Common myeloid progenitor, CD34-positive (primary cell): ENCODE data around the gene DZIP1L.

Experiments used
- CTCF ChIA-PET: fragments of 350-600 bp; sonication (Branson Sonifier 250); formaldehyde crosslinking; loops from one replicate; lab custom pipeline; 2021; ENCODE audit warnings: antibody characterized with exemption; lab: Charles Lee
- POLR2A ChIA-PET: fragments of 350-600 bp; sonication (Branson Sonifier 250); formaldehyde crosslinking; loops from one replicate; lab custom pipeline; 2021; ENCODE audit warnings: antibody characterized with exemption; lab: Charles Lee
- DNase-seq, 3 donors: peaks; one replicate each; pipeline versions ENCODE4 v3.0.0 to v3.0.0-alpha.2; 2013
- H3K27ac ChIP-seq, 2 experiments: 1 replicate in 1 of 2; 2 replicates in 1 of 2; pipeline ENCODE4 v1.7.0; 2013; ENCODE audit warnings: inconsistent platforms in 2 of 2, low read length in 2 of 2, mild to moderate bottlenecking in 2 of 2, low read depth in 1 of 2, moderate library complexity in 1 of 2; ENCODE audit not compliant: severe bottlenecking in 2 of 2, insufficient read depth in 1 of 2, poor library complexity in 1 of 2
- H3K27me3 ChIP-seq, 5 experiments: replicated peaks in 2 of 5; 1 replicate in 3 of 5; 2 replicates in 2 of 5; pipeline versions ENCODE4 v1.6.1 to v1.7.0; 2013; ENCODE audit warnings: low read length in 4 of 5, mild to moderate bottlenecking in 2 of 5, moderate library complexity in 2 of 5, inconsistent platforms in 1 of 5; ENCODE audit not compliant: insufficient read depth in 5 of 5, control insufficient read depth in 4 of 5
- H3K36me3 ChIP-seq, 4 experiments: 1 replicate in 2 of 4; 2 replicates in 2 of 4; pipeline versions ENCODE4 v1.6.1 to v1.7.0; 2013; ENCODE audit warnings: low read length in 3 of 4, control low read depth in 1 of 4, mild to moderate bottlenecking in 1 of 4; ENCODE audit not compliant: control insufficient read depth in 4 of 4, insufficient read depth in 4 of 4
- H3K4me1 ChIP-seq, 4 experiments: 1 replicate in 3 of 4; 2 replicates in 1 of 4; pipeline versions ENCODE4 v1.6.1 to v1.7.1; 2013; ENCODE audit warnings: low read length in 3 of 4, mild to moderate bottlenecking in 3 of 4, control low read depth in 1 of 4, inconsistent platforms in 1 of 4, moderate library complexity in 1 of 4; ENCODE audit not compliant: control insufficient read depth in 4 of 4, insufficient read depth in 4 of 4; ENCODE audit errors: control extremely low read depth in 1 of 4
- H3K4me3 ChIP-seq, 7 experiments: 1 replicate in 4 of 7; 2 replicates in 3 of 7; pipeline versions ENCODE4 v1.5.1 to v1.7.0; 2013; ENCODE audit warnings: mild to moderate bottlenecking in 7 of 7, low read length in 6 of 7, moderate library complexity in 6 of 7, inconsistent platforms in 2 of 7, low read depth in 2 of 7, control low read depth in 1 of 7; ENCODE audit not compliant: insufficient read depth in 4 of 7, control insufficient read depth in 1 of 7; ENCODE audit errors: extremely low read depth in 1 of 7
- H3K9me3 ChIP-seq, 5 experiments: 1 replicate in 4 of 5; 2 replicates in 1 of 5; pipeline versions ENCODE4 v1.6.1 to v1.7.1; 2013; ENCODE audit warnings: low read length in 4 of 5, mild to moderate bottlenecking in 2 of 5, inconsistent platforms in 1 of 5, low read depth in 1 of 5, moderate library complexity in 1 of 5; ENCODE audit not compliant: control insufficient read depth in 4 of 5, insufficient read depth in 2 of 5; ENCODE audit errors: control extremely low read depth in 1 of 5
- WGBS: methylation state at CpG from one replicate; pipeline ENCODE4 v1.1.5; 2013; ENCODE audit not compliant: insufficient coverage; 5-methylcytosine and 5-hydroxymethylcytosine counted together

The DZIP1L gene

DNA sequence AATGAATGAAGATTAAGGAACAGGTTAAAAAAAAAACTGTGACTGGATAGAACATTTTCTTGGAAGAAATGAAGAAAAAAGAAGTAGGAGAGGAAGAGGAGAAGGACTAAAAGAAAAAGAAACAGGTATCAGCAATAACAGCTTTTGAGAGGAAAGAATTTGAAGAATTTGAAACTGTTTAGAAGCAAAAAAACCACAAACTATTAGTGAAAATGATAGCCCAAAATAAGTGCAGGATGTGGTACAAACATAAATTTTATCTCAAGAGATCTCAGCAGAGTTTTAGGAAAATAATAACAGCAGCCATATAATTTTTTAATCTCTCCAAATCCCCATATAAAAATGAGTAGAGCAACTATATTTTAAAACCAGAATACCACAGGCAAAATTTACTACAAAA lies 25.5 kb upstream of the DZIP1L start:
- ChIA-PET POLR2A (no interaction called here), CTCF (no interaction called here)
- Histone ChIP-seq H3K9me3 (no peaks in the 10 kb centered on the region), H3K36me3 (no peaks in the 10 kb centered on the region), H3K4me3 (no peak overlapping the region), H3K27me3 (no peaks in the 10 kb centered on the region), H3K4me1 (peaks cover 6 to 26% (median 16%) of the 10 kb centered on the region in 4 experiments), H3K27ac (no peak overlapping the region)
- no peak for DNase-seq

DNA sequence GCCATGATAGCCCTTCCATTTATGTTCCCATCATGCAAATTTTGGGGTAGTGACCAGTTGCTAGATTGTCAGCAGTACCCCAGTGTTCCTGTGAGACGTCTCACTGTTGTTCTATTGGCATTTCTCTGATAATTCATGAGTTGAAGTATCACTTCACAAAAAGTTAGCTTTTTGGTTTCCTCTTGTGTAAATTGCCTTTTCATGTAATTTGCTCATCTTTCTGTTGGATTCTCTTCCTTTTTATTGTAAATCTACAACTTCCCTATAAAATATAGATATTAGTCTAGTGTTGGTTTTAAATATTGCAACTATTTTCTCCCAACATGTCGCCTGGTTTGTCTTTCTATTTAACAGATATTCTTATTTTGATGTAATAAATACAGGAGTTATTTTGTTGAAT lies 24.3 kb upstream of the DZIP1L start:
- Histone ChIP-seq H3K9me3 (no peaks in the 10 kb centered on the region), H3K27ac (no peak overlapping the region), H3K27me3 (no peaks in the 10 kb centered on the region), H3K4me3 (no peak overlapping the region), H3K4me1 (peaks cover 13 to 38% (median 27%) of the 10 kb centered on the region in 4 experiments), H3K36me3 (no peaks in the 10 kb centered on the region)
- ChIA-PET CTCF (no interaction called here), POLR2A (no interaction called here)
- DNase-seq, result no peak
- 100% methylated on average over 1 of the region's 2 CpGs for WGBS

DNA sequence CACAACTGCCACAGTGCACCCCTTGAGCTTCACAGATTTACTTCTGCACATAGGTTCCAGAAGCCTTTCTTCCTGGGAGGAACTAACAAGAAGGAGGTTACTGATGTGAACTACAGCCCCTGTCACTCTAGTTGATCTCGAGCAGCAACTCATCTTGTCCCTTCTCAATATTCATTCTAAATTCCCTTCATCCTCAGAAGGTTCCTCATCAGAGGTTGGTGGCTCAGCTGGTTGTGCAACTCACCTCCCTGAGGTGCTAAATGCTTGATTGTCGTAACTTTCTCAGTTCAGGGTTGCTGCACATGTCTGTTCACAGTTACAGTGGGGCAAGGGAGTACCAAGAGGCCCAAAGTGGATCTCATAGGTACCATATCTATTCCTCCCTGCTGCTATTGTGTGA lies 22.5 kb upstream of the DZIP1L start:
- CTCF ChIA-PET, result interaction anchor here (0.9 kb wide), 1 partner anchor 36 kb away, joined by 3 read pairs; no protein-coding TSS in a partner anchor
- Histone ChIP-seq H3K4me3 (no peak overlapping the region), H3K27ac (no peak overlapping the region), H3K36me3 (no peaks in the 10 kb centered on the region), H3K27me3 (no peaks in the 10 kb centered on the region), H3K4me1 (peaks cover 16 to 44% (median 30%) of the 10 kb centered on the region in 4 experiments), H3K9me3 (no peaks in the 10 kb centered on the region)
- 82% methylated on average over 2 of the region's 2 CpGs for WGBS
- POLR2A ChIA-PET, result no interaction called here
- DNase-seq, result no peak

DNA sequence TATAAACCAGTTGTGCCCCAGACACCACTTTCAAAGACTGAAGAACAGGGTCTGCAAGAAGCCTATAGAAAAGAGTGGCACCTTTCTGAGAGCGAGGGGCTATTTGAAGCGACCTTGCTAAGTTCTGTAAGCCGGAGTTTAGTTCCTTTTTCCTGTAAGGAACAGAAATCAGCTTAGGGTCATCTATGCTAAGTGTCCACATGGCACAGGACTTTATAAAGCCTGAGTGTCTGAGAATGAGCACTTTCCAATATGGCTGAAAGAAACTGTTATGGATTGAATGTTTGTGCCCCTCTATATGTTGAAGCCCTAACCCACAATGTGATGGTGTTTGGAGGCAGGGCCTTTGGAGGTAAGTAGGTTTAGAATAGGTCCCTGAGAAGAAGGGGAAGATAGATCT lies 20.8 kb upstream of the DZIP1L start:
- H3K27ac ChIP-seq, result no peak overlapping the region
- no peaks in the 10 kb centered on the region for H3K9me3 ChIP-seq
- no peak for DNase-seq
- no peaks in the 10 kb centered on the region for H3K36me3 ChIP-seq
- H3K27me3 ChIP-seq, result no peaks in the 10 kb centered on the region
- H3K4me1 ChIP-seq, result peaks cover 16 to 44% (median 30%) of the 10 kb centered on the region in 4 experiments
- WGBS, result 94% methylated on average over 3 of the region's 3 CpGs
- ChIA-PET POLR2A (no interaction called here), CTCF (interaction anchor here (2.4 kb wide), 1 partner anchor 21 kb away, joined by 5 read pairs; the partner anchor contains the start of gene DZIP1L)
- no peak overlapping the region for H3K4me3 ChIP-seq

DNA sequence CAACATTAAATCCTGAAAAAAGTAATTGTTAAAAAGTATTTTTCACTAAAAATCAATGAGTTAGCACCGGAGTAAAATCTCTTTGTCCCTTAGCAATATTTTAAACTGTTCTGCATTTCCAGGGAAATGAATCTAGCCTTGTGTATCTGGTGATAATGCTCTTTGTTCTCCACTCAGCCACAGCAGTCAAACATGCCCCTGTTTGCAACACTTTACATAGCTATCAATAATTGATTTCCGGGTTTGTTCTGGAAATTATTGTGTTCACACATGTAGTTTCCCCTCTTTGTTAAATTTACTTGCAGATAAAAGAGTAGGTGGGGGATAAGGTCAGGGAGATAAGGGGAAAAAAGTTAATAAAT lies 20.4 kb upstream of the DZIP1L start:
- POLR2A ChIA-PET, result no interaction called here
- peaks cover 16 to 44% (median 29%) of the 10 kb centered on the region in 4 experiments for H3K4me1 ChIP-seq
- WGBS, result no CpG with 5 or more reads among the region's 2 CpGs
- no peaks in the 10 kb centered on the region for H3K9me3 ChIP-seq
- no peak overlapping the region for H3K27ac ChIP-seq
- H3K27me3 ChIP-seq, result no peaks in the 10 kb centered on the region
- CTCF ChIA-PET, result interaction anchor here (2.4 kb wide), 1 partner anchor 20 kb away, joined by 5 read pairs; the partner anchor contains the start of gene DZIP1L
- DNase-seq, result no peak
- no peaks in the 10 kb centered on the region for H3K36me3 ChIP-seq
- peak overlapping the region in 1 of 7 experiments; percentile 27 for H3K4me3 ChIP-seq

DNA sequence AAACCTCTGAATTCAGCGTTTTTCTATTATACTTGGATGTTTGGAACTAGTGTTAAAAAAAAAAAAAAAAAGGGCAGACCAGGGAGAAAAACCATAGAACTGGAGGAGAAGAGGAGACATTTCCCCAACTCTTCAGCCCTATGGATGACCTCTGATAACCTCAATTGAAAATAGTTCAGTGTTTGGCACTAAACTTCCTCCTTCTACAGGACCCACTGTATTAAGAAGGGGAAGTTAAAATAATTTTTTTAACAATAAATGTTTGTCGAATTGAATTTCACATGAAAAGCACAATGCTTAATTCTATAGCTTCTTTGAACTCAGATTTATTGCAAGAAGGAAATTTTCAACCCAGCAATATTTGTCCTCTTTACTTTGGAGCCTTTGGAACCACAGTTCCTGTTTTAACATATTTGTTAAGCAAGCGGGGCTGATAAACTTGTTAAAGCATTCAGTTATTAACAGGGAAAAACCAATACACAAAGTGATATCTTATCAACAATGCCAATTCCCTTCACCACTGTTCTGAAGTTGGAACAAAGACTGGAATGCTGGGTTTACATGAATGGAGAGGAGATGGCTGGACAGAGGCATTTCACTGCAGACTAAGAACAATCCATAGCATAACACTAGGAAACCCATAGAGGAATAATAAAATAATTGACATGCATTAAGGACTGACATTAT lies 19.9 kb upstream of the DZIP1L start:
- no peaks in the 10 kb centered on the region for H3K36me3 ChIP-seq
- no peaks in the 10 kb centered on the region for H3K27me3 ChIP-seq
- peak in 2 of 3 donors; percentile 46 to 63 for DNase-seq
- CTCF ChIA-PET, result interaction anchor here (2.4 kb wide), 1 partner anchor 20 kb away, joined by 5 read pairs; the partner anchor contains the start of gene DZIP1L
- H3K27ac ChIP-seq, result no peak overlapping the region
- WGBS, result no CpG with 5 or more reads among the region's 3 CpGs
- peaks cover 16 to 44% (median 28%) of the 10 kb centered on the region in 4 experiments for H3K4me1 ChIP-seq
- POLR2A ChIA-PET, result interaction anchor here (0.8 kb wide), 1 partner anchor 23 kb away, joined by 3 read pairs; no protein-coding TSS in a partner anchor
- no peaks in the 10 kb centered on the region for H3K9me3 ChIP-seq
- peak overlapping the region in 1 of 7 experiments; percentile 6 for H3K4me3 ChIP-seq

DNA sequence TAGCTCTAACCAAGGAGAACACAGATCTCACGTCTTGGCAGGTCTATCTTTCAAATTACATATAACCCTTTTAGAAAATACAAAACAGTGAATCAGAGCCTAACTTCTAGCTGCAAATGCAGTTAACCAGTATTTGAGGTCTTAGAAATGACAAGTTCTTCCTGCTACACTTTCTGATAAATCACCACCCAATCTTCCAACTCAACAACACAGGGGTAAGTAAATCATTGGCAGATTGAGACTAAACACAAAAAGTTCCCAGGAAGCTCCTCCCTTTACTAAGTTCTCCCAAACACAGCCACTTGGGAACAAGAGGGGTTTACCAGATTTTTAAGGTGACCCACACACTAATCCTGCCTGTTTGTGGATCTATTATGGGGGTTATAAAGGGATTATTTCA lies 16.8 kb upstream of the DZIP1L start, which contains the start of gene A4GNT:
Gene A4GNT, minus strand, starts transcription at position 152 of the 400 bp plus-strand sequence. CDS start 1,134 bp downstream, outside the sequence.
- Histone ChIP-seq H3K27ac (no peak within 1 kb of the TSS), H3K27me3 (no peaks in the 10 kb centered on the region), H3K4me1 (peaks cover 16 to 31% (median 24%) of the 10 kb centered on the region in 4 experiments), H3K9me3 (no peaks in the 10 kb centered on the region), H3K36me3 (no peaks in the 10 kb centered on the region), H3K4me3 (no peak within 1 kb of the TSS)
- ChIA-PET POLR2A (no interaction called here), CTCF (interaction anchor here (2.7 kb wide), 1 partner anchor 14 kb away, joined by 18 read pairs; no protein-coding TSS in a partner anchor)
- WGBS, result 100% methylated on average over 1 of the region's 1 CpG
- no peak for DNase-seq
